Calu3 (cell line): ENCODE results near the gene IGFL3. TPM values are rescaled to one million over a fixed set of nuclear protein-coding genes. Genes with fewer than 3 reads are reported as not detected.
"Not testable (repeated sequence)": the region's sequence is repeated elsewhere in the genome, so short reads cannot be mapped to it uniquely, and the experiment has no call there.

Source experiments
- Bru-seq: library from RNA; stranded (reverse); fragments of 400-500 nt; gene quantifications from one replicate; lab custom pipeline; 2021; lab: Mats Ljungman, UMichigan
- BruChase-seq, 2 experiments: library from RNA; stranded (reverse); fragments of 400-500 nt; gene quantifications; one replicate each; lab custom pipeline; 2021; lab: Mats Ljungman, UMichigan
- BruUV-seq: library from RNA; stranded (reverse); fragments of 400-500 nt; replicated peaks from 2 replicates; lab custom pipeline; 2021; lab: Mats Ljungman, UMichigan
- CTCF ChIA-PET: fragments of 300-600 bp; sonication (Branson Sonifier 250); formaldehyde crosslinking; loops from one replicate; lab custom pipeline; 2022; ENCODE audit warnings: antibody characterized with exemption; lab: Charles Lee
- DNase-seq: peaks from one replicate; pipeline ENCODE4 v3.0.0; 2022
- H3K27ac Mint-ChIP-seq: one replicate; pipeline ENCODE4 v1.8.0; 2022; ENCODE audit warnings: mixed read lengths; ENCODE audit not compliant: unreplicated experiment
- H3K27me3 Mint-ChIP-seq: one replicate; pipeline ENCODE4 v1.8.0; 2022; ENCODE audit warnings: mixed read lengths; ENCODE audit not compliant: unreplicated experiment
- H3K36me3 Mint-ChIP-seq: one replicate; pipeline ENCODE4 v1.8.0; 2022; ENCODE audit warnings: mild to moderate bottlenecking, moderate library complexity, mixed read lengths; ENCODE audit not compliant: insufficient read depth, unreplicated experiment
- H3K4me1 Mint-ChIP-seq: one replicate; pipeline ENCODE4 v1.8.0; 2022; ENCODE audit warnings: mild to moderate bottlenecking, low read depth, mixed read lengths; ENCODE audit not compliant: unreplicated experiment
- H3K4me3 Mint-ChIP-seq: one replicate; pipeline ENCODE4 v1.8.0; 2022; ENCODE audit warnings: mild to moderate bottlenecking, low read depth, moderate library complexity, mixed read lengths; ENCODE audit not compliant: unreplicated experiment
- H3K9me3 Mint-ChIP-seq: one replicate; pipeline ENCODE4 v1.8.0; 2022; ENCODE audit warnings: low read depth, mixed read lengths; ENCODE audit not compliant: unreplicated experiment
- CTCF ChIP-seq: fragments of 200-600 bp; IDR thresholded peaks from one replicate; pipeline ENCODE4 v1.8.0; 2022; ENCODE audit warnings: antibody characterized with exemption; ENCODE audit not compliant: unreplicated experiment
- intact Hi-C: fragments of 100-400 bp; cut with micrococcal nuclease; formaldehyde crosslinking; loops from one replicate; pipeline ENCODE4 v1.10.0; 2022; ENCODE audit not compliant: unreplicated experiment
- long read RNA-seq: library from polyadenylated mRNA; stranded (forward); transcript quantifications from one replicate; pipeline ENCODE4 v2.0.0, GENCODE V29; 2022
- total RNA-seq: library from RNA; stranded (reverse); gene quantifications from 2 replicates; pipeline ENCODE4 v1.2.3, GENCODE V29; 2022

IGFL3 gene
- not detected in 2 replicates for total RNA-seq
- Bru-seq, nascent RNA: not detected
- BruChase-seq, experiment 1, labeled RNA remaining after a 6-hour chase: not detected
- BruChase-seq, experiment 2, labeled RNA remaining after a 2-hour chase: not detected
- long read RNA-seq: 0 reads

GRCh38 chr19:46124638-46125115 lies at the start of gene IGFL3:
IGFL3 (minus strand) TSS chr19:46124688; CDS start chr19:46124649, 39 bp downstream.
- H3K27ac Mint-ChIP-seq: no peak within 1 kb of the TSS

GRCh38 chr19:46173886-46174480 lies 49.5 kb upstream of the IGFL3 start:
- Mint-ChIP-seq H3K27ac (no peak overlapping the region), H3K4me3 (no peak overlapping the region), H3K4me1 (no peaks in the 10 kb centered on the region), H3K9me3 (peaks cover 6% of the 10 kb centered on the region), H3K27me3 (peaks cover 93% of the 10 kb centered on the region), H3K36me3 (no peaks in the 10 kb centered on the region)
- DNase-seq: no peak
- BruUV-seq: no TSS peak
- no peak for TF ChIP-seq CTCF
- CTCF ChIA-PET: interaction anchor here (0.6 kb wide), 1 partner anchor 92 kb away, joined by 4 read pairs; no protein-coding TSS in a partner anchor
- intact Hi-C loops: no loop called here

More at GRCh38 chr19:46124638-46125115, at the start of gene IGFL3:
- no peaks in the 10 kb centered on the region for H3K36me3 Mint-ChIP-seq
- H3K4me3 Mint-ChIP-seq: no peak within 1 kb of the TSS
- H3K9me3 Mint-ChIP-seq: no peaks in the 10 kb centered on the region
- no peak for TF ChIP-seq CTCF
- peaks cover 29% of the 10 kb centered on the region for H3K27me3 Mint-ChIP-seq
- CTCF ChIA-PET: no interaction called here
- no peak for DNase-seq
- intact Hi-C loops: no loop called here
- no TSS peak for BruUV-seq
- no peaks in the 10 kb centered on the region for H3K4me1 Mint-ChIP-seq

- peaks cover 93% of the 10 kb centered on the region for H3K27me3 Mint-ChIP-seq
- H3K9me3 Mint-ChIP-seq: peaks cover 3% of the 10 kb centered on the region
- no peak overlapping the region for H3K27ac Mint-ChIP-seq
- BruUV-seq: no TSS peak
- H3K4me3 Mint-ChIP-seq: no peak overlapping the region
- peaks cover 15% of the 10 kb centered on the region for H3K4me1 Mint-ChIP-seq
- no peak for DNase-seq
- intact Hi-C loops: no loop called here
- H3K36me3 Mint-ChIP-seq: no peaks in the 10 kb centered on the region
- CTCF ChIA-PET: no interaction called here
- no peak for TF ChIP-seq CTCF
These were observed 38.2 kb upstream of the IGFL3 start for GRCh38 chr19:46162731-46163130.

GRCh38 chr19:46161642-46162257 lies 37.3 kb upstream of the IGFL3 start:
- H3K9me3 Mint-ChIP-seq, DNase-seq, H3K36me3 Mint-ChIP-seq, intact Hi-C loops, H3K27ac Mint-ChIP-seq, H3K4me3 Mint-ChIP-seq, BruUV-seq, CTCF ChIA-PET: not testable (repeated sequence)
- Mint-ChIP-seq H3K4me1 (peaks cover 15% of the 10 kb centered on the region), H3K27me3 (peaks cover 87% of the 10 kb centered on the region)
